ENCODE results near the gene CILP2.

CILP2 gene

DNA sequence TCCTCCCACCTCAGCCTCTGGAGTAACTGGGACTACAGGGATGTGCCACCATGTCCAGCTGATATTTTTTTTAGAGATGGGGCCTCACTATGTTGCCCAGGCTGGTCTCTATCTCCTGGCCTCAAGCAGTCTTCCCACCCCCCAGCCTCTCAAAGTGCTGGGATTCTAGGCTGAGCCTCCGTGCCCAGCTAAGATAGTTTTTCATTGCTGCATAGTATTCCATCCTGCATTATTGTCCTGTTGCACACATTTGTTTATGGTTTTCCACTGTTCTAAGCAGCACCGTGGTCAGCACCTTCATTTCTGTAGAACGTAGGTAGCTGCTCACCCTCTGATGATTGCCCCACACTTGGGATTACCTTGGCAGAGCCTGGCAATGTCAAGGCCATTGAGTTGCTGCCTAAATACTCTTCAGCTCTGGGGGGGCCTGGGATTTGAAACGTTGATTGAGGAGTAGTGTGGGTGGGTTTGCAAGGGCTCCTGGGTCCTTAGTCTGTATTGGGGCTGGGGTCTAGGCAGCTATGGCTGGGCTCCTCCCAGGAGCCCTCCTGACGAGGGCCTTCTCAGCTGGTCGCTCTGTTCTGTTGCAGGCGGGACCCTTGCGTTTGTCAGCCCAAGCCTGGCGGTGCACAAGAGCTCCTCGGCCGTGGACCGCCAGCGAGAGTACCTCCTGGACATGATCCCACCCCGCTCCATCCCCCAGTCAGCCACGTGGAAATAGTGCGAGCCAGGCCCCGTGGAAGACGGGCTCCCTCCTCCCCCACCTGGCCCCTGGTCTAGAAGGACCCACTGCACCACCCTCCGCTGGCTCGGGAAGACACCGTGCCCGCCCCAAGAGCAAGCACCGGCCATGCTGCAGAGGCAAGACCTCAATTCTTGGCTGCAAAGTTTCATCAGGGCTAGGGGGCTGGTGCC, 33.1 kb upstream of the CILP2 start:
- DNase-seq, result no peak

- DNase-seq, result no peak
These were observed 32.3 kb upstream of the CILP2 start for GRCh38 chr19:19505669-19506326.

DNA sequence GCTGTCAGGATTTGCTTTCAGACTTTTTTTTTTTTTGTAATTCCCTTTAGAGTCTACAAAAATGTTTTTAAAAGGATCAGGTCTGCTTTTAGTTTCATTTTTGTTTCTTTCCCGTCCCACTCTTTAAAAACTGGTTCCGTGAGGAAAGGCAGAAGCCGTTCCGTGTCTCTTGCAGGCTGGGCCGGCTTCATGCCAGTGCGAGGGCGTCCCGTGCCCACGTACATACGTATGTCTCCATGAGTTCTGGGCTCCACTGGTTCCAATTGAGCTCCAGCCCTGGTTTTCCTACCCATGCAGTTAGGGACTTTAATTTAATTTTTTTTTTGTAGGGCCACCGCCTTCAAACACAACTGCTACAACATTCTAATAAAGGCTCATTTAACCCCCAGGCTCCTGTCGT, 31.5 kb upstream of the CILP2 start:
- DNase-seq, result no peak

DNA sequence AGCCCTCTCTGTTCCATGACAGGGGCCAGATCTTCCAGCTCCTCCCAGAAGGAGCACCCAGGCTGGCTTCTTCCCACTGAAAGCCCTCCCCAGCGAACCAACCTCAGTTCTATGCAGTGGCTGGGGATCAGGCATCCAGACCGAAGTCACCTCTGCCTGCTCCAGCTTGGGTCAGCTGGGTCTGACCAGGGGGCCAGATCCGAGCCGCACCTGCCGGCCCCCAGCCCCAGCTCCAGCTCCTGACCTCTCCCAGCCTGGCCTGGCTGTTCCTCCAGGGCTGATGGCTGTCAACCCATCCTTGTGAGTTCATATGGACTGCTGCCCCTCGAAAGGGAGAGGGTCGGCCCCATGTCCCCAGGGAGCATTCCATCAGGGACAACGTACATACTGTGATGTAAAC, 30.7 kb upstream of the CILP2 start:
- no peak for DNase-seq

DNA sequence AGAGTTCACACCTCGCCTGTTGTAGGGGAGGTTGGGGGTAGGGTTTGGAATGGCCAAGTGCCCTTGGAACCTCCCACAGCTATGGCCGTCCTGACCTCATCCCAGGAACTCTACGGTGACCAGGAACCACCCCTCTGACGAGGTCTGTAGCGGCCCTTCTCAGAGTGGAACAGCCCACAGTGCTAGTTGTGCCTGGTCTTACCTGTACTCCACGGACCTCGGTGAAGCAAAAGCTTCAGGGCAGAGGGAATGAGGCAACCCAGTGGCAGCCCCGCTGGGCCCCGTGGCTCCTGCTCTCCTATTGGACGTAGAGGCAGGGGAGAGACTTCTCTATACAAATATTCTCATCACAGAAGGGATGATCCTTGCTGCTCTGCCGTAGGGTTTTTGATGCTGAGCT, 29.8 kb upstream of the CILP2 start:
- DNase-seq, result no peak

- DNase-seq, result no peak
These were observed 27.6 kb upstream of the CILP2 start for GRCh38 chr19:19510432-19510831.

- DNase-seq, result no peak
These were observed 24.4 kb upstream of the CILP2 start for GRCh38 chr19:19513682-19514081.

GRCh38 chr19:19514215-19514657, 23.8 kb upstream of the CILP2 start:
- no peak for DNase-seq

GRCh38 chr19:19514881-19515641, 23.0 kb upstream of the CILP2 start, which contains the start of gene TSSK6:
Gene TSSK6 (minus strand): TSS chr19:19515548. CDS start chr19:19515427, 121 bp downstream.
- no peak for DNase-seq

DNA sequence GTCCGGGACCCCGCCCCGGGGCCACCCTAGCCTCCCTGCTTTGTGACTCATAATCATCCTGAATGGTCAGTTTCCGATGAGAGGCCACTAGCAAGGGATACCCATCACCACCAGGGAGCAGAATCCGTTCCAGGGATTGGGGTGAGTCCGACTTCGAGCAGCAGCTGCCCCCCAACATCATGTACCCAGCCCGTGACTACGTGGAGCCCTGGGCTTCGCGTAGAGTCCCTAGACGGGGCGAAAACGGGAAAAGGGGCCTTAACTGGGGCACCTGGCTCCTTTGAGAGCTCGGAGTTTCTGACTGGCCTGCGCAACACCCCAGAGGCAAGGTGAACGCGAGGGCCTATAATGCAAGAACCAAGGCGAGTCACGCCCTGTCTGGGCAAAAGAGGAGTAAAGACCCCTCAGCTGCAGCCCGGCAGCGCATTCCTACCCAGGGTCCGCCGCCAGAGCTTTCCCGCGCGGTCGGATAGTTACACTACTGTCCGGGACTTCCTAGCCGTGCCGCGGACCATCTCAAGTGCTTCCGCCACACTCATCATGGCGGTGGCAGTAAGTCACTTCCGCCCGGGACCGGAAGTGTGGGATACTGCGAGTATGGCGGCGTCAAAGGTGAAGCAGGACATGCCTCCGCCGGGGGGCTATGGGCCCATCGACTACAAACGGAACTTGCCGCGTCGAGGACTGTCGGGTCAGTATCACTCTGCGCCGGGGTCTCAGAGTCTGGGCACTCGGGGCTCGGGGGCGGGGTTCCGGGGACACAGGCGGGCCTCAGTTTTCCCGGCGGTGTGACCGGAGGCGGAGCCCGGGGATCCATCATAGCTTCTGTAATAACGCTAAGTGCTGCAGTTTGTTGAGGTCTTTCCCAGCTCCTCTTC, 22.2 kb upstream of the CILP2 start, which contains the start of gene NDUFA13:
Gene NDUFA13, plus strand, starts transcription at position 584 of the 878 bp plus-strand sequence. Its CDS starts 14 bp downstream, at position 598.
- DNase-seq, result peak; percentile 92

GRCh38 chr19:19517235-19517619, 20.8 kb upstream of the CILP2 start:
- DNase-seq, result no peak

GRCh38 chr19:19520989-19521388, 17.1 kb upstream of the CILP2 start:
- no peak for DNase-seq

DNA sequence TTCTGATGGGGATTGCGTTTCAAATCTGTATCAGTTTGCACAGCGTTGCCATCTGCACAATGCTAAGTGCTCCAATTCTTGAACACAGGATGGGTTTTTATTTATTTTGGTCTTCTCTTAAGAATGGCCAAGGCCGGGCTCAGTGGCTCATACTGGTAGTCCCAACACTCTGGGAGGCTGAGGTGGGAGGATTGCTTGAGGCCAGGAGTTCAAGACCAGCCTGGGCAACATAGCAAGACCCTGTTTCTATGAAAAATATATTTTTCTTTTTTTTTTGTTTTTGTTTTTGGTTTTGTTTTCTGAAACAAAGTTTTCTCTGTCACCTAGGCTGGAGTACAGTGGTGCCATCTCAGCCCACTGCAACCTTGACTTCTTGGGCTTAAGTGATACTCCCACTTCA, 14.9 kb upstream of the CILP2 start:
- no peak for DNase-seq

GRCh38 chr19:19524053-19524452, 14.0 kb upstream of the CILP2 start:
- DNase-seq, result no peak

DNA sequence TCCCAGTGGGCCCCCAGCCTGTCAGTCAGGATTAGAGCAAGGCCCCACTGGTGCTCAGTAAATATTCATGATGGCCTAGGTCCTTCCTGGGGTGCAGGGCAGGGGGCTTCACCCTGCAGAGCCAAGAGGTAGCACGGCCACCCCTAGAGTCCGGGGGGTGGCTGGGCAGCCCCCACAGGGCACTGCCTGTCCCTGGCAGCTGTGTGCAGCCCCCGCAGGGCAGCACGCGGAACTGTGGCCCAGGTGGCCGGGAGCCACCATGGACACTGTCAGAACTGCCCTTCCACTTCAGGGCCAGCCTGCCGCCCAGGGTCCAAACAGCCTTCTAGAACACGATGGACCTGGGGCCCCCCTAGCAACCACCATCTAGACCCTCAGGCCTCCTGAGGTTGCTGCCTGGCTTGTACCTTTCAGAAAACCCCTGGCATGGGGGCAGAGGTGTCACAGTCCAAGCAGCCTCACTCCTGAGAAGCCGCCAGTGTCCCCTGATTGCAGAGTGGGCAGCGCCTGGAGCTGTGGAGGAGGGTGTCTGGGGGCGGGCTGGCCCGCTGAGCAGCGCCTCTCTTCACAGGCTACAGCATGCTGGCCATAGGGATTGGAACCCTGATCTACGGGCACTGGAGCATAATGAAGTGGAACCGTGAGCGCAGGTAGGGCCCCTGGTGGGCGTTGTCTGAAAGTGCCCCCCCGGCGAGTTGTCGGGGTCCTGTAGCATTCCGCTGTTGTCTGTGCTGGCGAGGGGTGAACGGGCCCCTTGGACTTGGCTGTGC, 12.3 kb upstream of the CILP2 start:
- DNase-seq, result no peak

DNA sequence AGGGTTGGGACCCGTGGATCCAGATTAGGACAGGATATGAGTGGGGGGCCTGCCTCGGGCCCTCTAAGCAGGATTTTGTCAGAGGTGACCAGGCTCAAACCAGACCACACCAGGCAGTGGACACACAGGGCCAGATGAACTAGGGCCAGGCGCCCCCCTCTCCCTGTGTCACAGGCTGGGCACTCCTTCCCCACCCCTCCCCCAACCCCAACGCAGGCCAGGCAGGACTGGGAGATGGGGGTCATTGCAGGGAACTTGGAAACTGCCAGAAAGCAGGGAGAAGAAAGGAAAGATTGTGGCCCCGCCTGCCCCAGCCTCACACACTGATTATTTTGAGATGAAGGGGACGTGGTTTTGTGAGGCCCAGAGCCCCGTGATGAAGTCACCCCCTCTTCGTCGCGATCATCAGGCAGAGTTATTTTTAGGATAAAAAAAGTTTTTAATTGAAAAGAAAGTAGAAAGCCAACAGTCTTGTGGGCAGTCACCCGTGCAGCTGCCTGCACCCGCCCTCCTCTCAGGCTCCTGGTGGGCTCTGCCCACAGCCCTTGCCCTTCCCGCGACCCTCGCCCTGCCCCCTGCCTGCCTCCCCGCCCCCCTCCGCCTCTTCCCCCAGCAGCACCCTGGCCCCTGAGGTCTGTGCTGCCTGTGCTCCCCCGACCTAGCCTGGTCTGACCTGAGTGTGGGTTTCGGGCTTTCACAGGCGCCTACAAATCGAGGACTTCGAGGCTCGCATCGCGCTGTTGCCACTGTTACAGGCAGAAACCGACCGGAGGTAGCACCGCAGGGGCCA, 11.3 kb upstream of the CILP2 start:
- no peak for DNase-seq

- DNase-seq, result no peak
These were observed 10.8 kb upstream of the CILP2 start for GRCh38 chr19:19527371-19527656.

DNA sequence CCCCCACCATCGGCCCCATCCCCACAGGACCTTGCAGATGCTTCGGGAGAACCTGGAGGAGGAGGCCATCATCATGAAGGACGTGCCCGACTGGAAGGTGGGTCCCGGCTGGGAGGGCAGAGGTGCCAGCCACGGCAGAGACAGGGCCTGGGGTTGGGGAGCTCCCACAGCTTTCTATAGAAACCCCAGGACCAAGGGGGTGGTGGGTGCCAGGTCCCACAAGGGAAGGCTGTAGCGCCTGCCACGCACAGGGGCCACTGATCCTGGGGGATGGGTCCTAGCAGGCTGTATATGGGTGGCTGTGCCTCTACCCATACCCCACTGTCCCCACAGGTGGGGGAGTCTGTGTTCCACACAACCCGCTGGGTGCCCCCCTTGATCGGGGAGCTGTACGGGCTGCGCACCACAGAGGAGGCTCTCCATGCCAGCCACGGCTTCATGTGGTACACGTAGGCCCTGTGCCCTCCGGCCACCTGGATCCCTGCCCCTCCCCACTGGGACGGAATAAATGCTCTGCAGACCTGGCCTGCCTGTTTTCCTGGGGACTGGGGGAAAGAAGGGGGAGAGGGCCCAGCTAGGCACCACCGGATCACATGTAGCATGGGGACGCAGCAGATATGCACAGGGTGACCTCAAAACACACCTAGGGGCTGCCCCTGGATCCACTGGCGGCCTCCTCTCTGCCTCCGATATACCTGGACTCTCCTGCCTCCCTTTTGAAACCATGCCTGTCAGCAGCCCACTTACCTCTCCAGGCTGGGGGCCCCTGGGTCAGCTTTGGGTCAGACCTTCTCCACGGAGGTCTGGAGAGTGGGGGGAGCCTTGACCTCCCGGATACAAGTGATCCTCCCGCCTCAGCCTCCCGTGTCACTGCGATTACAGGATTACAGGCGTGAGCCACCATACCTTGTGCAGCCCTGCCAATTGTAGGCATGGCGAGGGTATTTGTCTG, 10.1 kb upstream of the CILP2 start:
- DNase-seq, result no peak

DNA sequence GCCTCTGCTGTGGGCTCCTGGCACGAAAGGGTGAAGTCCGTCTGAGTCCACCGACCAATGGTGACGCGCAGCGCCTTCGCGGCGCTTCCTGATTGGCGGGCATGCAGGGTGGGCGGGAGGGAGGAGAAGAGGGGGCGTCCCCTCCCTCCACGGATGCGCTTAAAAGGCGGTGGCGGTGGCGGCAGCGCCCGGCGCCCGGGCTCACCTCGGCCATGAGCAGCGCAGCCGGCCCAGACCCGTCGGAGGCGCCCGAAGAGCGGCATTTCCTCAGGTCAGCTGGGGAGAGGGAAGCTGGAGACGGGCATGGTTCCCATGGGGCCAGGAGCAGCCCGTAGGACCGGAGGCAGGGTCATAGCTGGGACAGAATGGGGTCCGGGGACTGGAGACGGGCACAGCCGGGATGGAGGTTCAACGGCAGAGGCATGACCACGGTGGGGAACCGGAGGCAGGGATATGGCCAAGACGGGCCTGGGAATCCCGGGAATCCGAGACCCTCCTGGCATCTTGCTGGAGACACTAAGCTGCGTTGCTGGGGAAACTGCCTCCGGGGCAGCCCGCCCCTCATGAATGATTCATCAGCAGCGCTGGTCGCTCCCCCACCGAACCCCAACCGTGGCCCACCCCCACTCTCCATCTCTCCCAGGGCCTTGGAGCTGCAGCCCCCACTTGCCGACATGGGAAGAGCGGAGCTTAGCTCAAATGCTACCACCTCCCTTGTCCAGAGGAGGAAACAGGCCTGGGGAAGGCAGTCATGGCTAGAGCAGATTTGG, 9.2 kb upstream of the CILP2 start, which contains the start of gene YJEFN3:
Gene YJEFN3, plus strand, starts transcription at position 191 of the 770 bp plus-strand sequence. Its CDS starts 22 bp downstream, at position 213.
- no peak for DNase-seq

Measured in stimulated activated CD4-positive, alpha-beta T cell treated with anti-CD3 and anti-CD28 coated beads, Interleukin-4, amount 100 ng/mL, for 1 hour (primary cell).